CD4-positive, alpha-beta memory T cell (primary cell): ENCODE measurements around the gene APPBP2. TPM values are rescaled to one million over a fixed set of nuclear protein-coding genes. Genes with fewer than 3 reads are reported as not detected.

Experiments
- CTCF ChIA-PET: fragments of 350-600 bp; sonication (Branson Sonifier 250); formaldehyde crosslinking; loops from one replicate; lab custom pipeline; 2021; ENCODE audit warnings: inconsistent platforms; ENCODE audit not compliant: partially characterized antibody; lab: Charles Lee
- POLR2A ChIA-PET: fragments of 350-600 bp; sonication (Branson Sonifier 250); formaldehyde crosslinking; loops from one replicate; lab custom pipeline; 2021; ENCODE audit not compliant: partially characterized antibody; lab: Charles Lee
- DNase-seq, 5 donors: peaks; one replicate each; pipeline versions ENCODE4 v3.0.0 to v3.0.0-alpha.2; 2020 to 2022; ENCODE audit warnings: mixed read lengths in 1 of 5
- H3K27ac ChIP-seq: one replicate; pipeline ENCODE4 v1.7.0; 2013; ENCODE audit warnings: low read depth, low read length
- H3K27me3 ChIP-seq: 2 replicates; pipeline ENCODE4 v1.7.0; 2013; ENCODE audit warnings: mild to moderate bottlenecking, low read length, moderate library complexity; ENCODE audit not compliant: insufficient read depth
- H3K36me3 ChIP-seq: 2 replicates; pipeline ENCODE4 v1.7.0; 2013; ENCODE audit warnings: mild to moderate bottlenecking, low read length, moderate library complexity; ENCODE audit not compliant: insufficient read depth
- H3K4me1 ChIP-seq: 2 replicates; pipeline ENCODE4 v1.7.0; 2013; ENCODE audit warnings: mild to moderate bottlenecking, low read length, moderate library complexity; ENCODE audit not compliant: insufficient read depth
- H3K4me3 ChIP-seq, 2 donors: one replicate each; pipeline ENCODE4 v1.7.0; 2013; ENCODE audit warnings: low read length in 2 of 2, mild to moderate bottlenecking in 1 of 2
- H3K9me3 ChIP-seq, 2 donors: one replicate each; pipeline ENCODE4 v1.7.0; 2013; ENCODE audit warnings: low read length in 2 of 2, control low read depth in 1 of 2; ENCODE audit not compliant: control insufficient read depth in 1 of 2
- H3K27ac Mint-ChIP-seq, 7 donors: one replicate each; pipeline ENCODE4 v1.8.0; 2020 to 2021; ENCODE audit warnings: mixed read lengths in 7 of 7, mild to moderate bottlenecking in 6 of 7, inconsistent platforms in 3 of 7, moderate library complexity in 3 of 7
- H3K27me3 Mint-ChIP-seq, 2 donors: one replicate each; pipeline ENCODE4 v1.8.0; 2020 to 2021; ENCODE audit warnings: mixed read lengths in 2 of 2
- H3K36me3 Mint-ChIP-seq, 2 donors: one replicate each; pipeline ENCODE4 v1.8.0; 2020 to 2021; ENCODE audit warnings: mixed read lengths in 2 of 2, inconsistent platforms in 1 of 2, mild to moderate bottlenecking in 1 of 2
- H3K4me1 Mint-ChIP-seq, 4 donors: one replicate each; pipeline ENCODE4 v1.8.0; 2020 to 2021; ENCODE audit warnings: mixed read lengths in 4 of 4, mild to moderate bottlenecking in 1 of 4
- H3K4me3 Mint-ChIP-seq, 8 donors: one replicate each; pipeline ENCODE4 v1.8.0; 2020 to 2021; ENCODE audit warnings: mixed read lengths in 8 of 8, mild to moderate bottlenecking in 7 of 8, moderate library complexity in 6 of 8, inconsistent platforms in 3 of 8
- H3K9me3 Mint-ChIP-seq, 8 donors: one replicate each; pipeline ENCODE4 v1.8.0; 2020 to 2021; ENCODE audit warnings: mixed read lengths in 8 of 8, mild to moderate bottlenecking in 5 of 8, inconsistent platforms in 3 of 8, moderate library complexity in 1 of 8
- intact Hi-C: fragments of 100-400 bp; cut with micrococcal nuclease; formaldehyde crosslinking; loops from one replicate; pipeline ENCODE4 v1.15.1; 2023
- polyA plus RNA-seq, 2 donors: library from polyadenylated mRNA; unstranded; fragments of 300-500 nt; fragmentation: Illumina TruSeq; gene quantifications; one replicate each; pipeline ENCODE4 v1.2.3, GENCODE V29; 2021
- total RNA-seq, 2 experiments: library from RNA; stranded (reverse); gene quantifications; one replicate each; pipeline ENCODE4 v1.2.3, GENCODE V29; 2021

Gene APPBP2
- total and polyA plus RNA-seq, 4 experiments from 2014 or later = 23.9 to 50.8 (median 40.0) TPM

DNA sequence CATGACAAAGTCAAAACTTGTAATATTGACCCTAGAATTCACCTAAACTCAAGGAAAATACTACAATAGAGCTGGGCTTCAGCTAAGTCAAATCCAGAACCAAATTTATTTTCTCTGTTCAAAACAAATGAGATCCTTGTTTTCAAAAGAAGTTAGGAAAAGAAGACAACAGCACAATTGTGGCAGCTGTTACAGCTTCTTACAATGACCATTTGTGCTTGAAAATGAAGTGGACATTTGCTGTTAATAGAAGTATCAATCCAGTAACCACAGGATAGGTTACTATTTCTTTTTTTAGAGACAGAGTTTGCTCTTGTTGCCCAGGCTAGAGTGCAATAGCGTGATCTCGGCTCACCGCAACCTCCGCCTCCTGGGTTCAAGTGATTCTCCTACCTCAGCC is 44.4 kb downstream of the APPBP2 start:
- Mint-ChIP-seq H3K36me3 (peaks cover 7 to 24% of the 10 kb centered on the region in 2 donors), H3K27ac (no peak overlapping the region), H3K4me1 (peaks cover 0 to 4% (median 2%) of the 10 kb centered on the region in 4 donors), H3K4me3 (no peak overlapping the region), H3K27me3 (no peaks in the 10 kb centered on the region), H3K9me3 (peaks cover 0 to 4% (median 0%) of the 10 kb centered on the region in 8 donors)
- H3K4me3 ChIP-seq = no peak overlapping the region
- no peak overlapping the region for H3K27ac ChIP-seq
- ChIA-PET CTCF (no interaction called here), POLR2A (interaction anchor here (0.7 to 1.4 kb wide), 2 partner anchors 17 to 210 kb away, joined by 3 to 4 read pairs; no protein-coding TSS in a partner anchor)
- H3K4me1 ChIP-seq = no peaks in the 10 kb centered on the region
- H3K27me3 ChIP-seq = no peaks in the 10 kb centered on the region
- intact Hi-C loops = no loop called here
- H3K9me3 ChIP-seq = no peaks in the 10 kb centered on the region
- H3K36me3 ChIP-seq = no peaks in the 10 kb centered on the region
- no peak for DNase-seq

- peaks cover 5% of the 10 kb centered on the region for H3K36me3 ChIP-seq
- Mint-ChIP-seq H3K36me3 (peaks cover 39 to 42% of the 10 kb centered on the region in 2 donors), H3K4me3 (no peak overlapping the region), H3K9me3 (peaks cover 0 to 2% (median 0%) of the 10 kb centered on the region in 8 donors), H3K27ac (no peak overlapping the region), H3K27me3 (no peaks in the 10 kb centered on the region), H3K4me1 (peaks cover 0 to 6% (median 4%) of the 10 kb centered on the region in 4 donors)
- POLR2A ChIA-PET = no interaction called here
- CTCF ChIA-PET = no interaction called here
- intact Hi-C loops = no loop called here
- H3K27ac ChIP-seq = no peak overlapping the region
- no peak for DNase-seq
- no peaks in the 10 kb centered on the region for H3K9me3 ChIP-seq
- H3K27me3 ChIP-seq = no peaks in the 10 kb centered on the region
- H3K4me1 ChIP-seq = no peaks in the 10 kb centered on the region
- no peak overlapping the region for H3K4me3 ChIP-seq
Measured at GRCh38 chr17:60473788-60474187, 52.3 kb downstream of the APPBP2 start.

DNA sequence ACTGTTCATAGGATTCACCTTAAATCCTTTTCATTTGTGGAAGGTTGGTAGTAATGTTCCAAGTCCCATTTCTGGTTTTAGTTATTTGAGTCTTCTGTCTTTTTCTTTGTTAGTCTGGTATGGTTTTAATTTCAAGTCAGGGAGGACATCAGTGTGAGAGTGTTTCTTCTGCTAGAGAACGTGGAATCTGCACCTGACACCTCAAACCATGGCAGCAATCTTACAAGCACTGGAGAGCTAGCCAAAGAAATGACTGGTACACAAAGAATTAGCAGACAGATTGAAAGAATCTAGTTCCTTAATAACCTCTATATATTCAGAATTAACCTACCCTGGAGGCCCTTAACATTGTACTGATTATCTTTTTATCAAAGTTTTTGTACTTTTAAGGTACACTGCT is 53.6 kb downstream of the APPBP2 start:
- H3K4me1 ChIP-seq = no peaks in the 10 kb centered on the region
- CTCF ChIA-PET = no interaction called here
- no peak overlapping the region for H3K27ac ChIP-seq
- intact Hi-C loops = no loop called here
- peaks cover 5% of the 10 kb centered on the region for H3K36me3 ChIP-seq
- Mint-ChIP-seq H3K4me3 (no peak overlapping the region), H3K27me3 (no peaks in the 10 kb centered on the region), H3K4me1 (peaks cover 3 to 8% (median 4%) of the 10 kb centered on the region in 4 donors), H3K9me3 (peaks cover 0 to 2% (median 0%) of the 10 kb centered on the region in 8 donors), H3K36me3 (peaks cover 39 to 41% of the 10 kb centered on the region in 2 donors), H3K27ac (no peak overlapping the region)
- no peaks in the 10 kb centered on the region for H3K27me3 ChIP-seq
- no peak overlapping the region for H3K4me3 ChIP-seq
- no peaks in the 10 kb centered on the region for H3K9me3 ChIP-seq
- no peak for DNase-seq
- POLR2A ChIA-PET = no interaction called here

GRCh38 chr17:60471451-60471850 is 54.6 kb downstream of the APPBP2 start:
- Mint-ChIP-seq H3K9me3 (peaks cover 0 to 2% (median 0%) of the 10 kb centered on the region in 8 donors), H3K27ac (peak overlapping the region in 2 of 7 donors; percentile 12 to 83), H3K36me3 (peaks cover 36 to 39% of the 10 kb centered on the region in 2 donors), H3K4me3 (no peak overlapping the region), H3K4me1 (peaks cover 4 to 8% (median 5%) of the 10 kb centered on the region in 4 donors), H3K27me3 (no peaks in the 10 kb centered on the region)
- POLR2A ChIA-PET = no interaction called here
- DNase-seq = no peak
- CTCF ChIA-PET = no interaction called here
- Histone ChIP-seq H3K27ac (no peak overlapping the region), H3K4me3 (no peak overlapping the region), H3K27me3 (no peaks in the 10 kb centered on the region), H3K36me3 (peaks cover 5% of the 10 kb centered on the region), H3K4me1 (no peaks in the 10 kb centered on the region), H3K9me3 (no peaks in the 10 kb centered on the region)
- intact Hi-C loops = no loop called here

GRCh38 chr17:60468371-60468770 is 57.7 kb downstream of the APPBP2 start:
- peaks cover 4 to 8% (median 6%) of the 10 kb centered on the region in 4 donors for H3K4me1 Mint-ChIP-seq
- intact Hi-C loops = no loop called here
- ChIA-PET CTCF (no interaction called here), POLR2A (no interaction called here)
- peaks cover 40 to 57% of the 10 kb centered on the region in 2 donors for H3K36me3 Mint-ChIP-seq
- peaks cover 24% of the 10 kb centered on the region for H3K36me3 ChIP-seq
- no peak overlapping the region for H3K27ac Mint-ChIP-seq
- H3K9me3 ChIP-seq = no peaks in the 10 kb centered on the region
- H3K4me3 Mint-ChIP-seq = no peak overlapping the region
- H3K4me1 ChIP-seq = no peaks in the 10 kb centered on the region
- H3K9me3 Mint-ChIP-seq = peaks cover 0 to 2% (median 0%) of the 10 kb centered on the region in 8 donors
- H3K27me3 ChIP-seq = no peaks in the 10 kb centered on the region
- H3K27ac ChIP-seq = no peak overlapping the region
- DNase-seq = no peak
- no peak overlapping the region for H3K4me3 ChIP-seq
- H3K27me3 Mint-ChIP-seq = no peaks in the 10 kb centered on the region

DNA sequence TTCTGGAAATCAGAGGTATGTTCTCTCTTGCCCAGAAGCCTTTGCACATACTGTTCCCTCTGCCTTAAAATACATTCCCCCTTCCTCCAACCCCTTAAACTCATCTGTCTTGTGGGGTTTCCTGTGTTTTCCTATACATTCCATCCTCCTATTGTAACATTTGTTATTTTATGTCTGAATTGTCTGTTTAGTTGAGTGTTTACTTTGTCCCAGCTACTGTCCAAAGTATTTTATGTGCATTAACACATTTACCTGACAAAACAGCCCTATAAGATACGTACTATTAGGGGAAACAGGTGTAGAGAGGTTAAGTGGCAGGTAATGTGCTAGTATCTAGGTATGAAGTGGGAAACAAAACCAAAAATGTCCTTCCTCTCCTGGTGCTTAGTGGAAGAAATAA is 61.7 kb downstream of the APPBP2 start:
- H3K27me3 ChIP-seq = no peaks in the 10 kb centered on the region
- H3K9me3 Mint-ChIP-seq = no peaks in the 10 kb centered on the region
- H3K27ac ChIP-seq = no peak overlapping the region
- no peaks in the 10 kb centered on the region for H3K9me3 ChIP-seq
- no peaks in the 10 kb centered on the region for H3K27me3 Mint-ChIP-seq
- no peaks in the 10 kb centered on the region for H3K4me1 ChIP-seq
- H3K36me3 ChIP-seq = peaks cover 31% of the 10 kb centered on the region
- DNase-seq = no peak
- no peak overlapping the region for H3K4me3 Mint-ChIP-seq
- no peak overlapping the region for H3K4me3 ChIP-seq
- H3K27ac Mint-ChIP-seq = peak overlapping the region in 4 of 7 donors; percentile 3 to 79 (median 10)
- POLR2A ChIA-PET = interaction anchor here (1.0 kb wide), 1 partner anchor 17 kb away, joined by 3 read pairs; no protein-coding TSS in a partner anchor
- intact Hi-C loops = no loop called here
- H3K4me1 Mint-ChIP-seq = peaks cover 0 to 8% (median 2%) of the 10 kb centered on the region in 4 donors
- CTCF ChIA-PET = no interaction called here
- H3K36me3 Mint-ChIP-seq = peaks cover 17 to 49% of the 10 kb centered on the region in 2 donors

DNA sequence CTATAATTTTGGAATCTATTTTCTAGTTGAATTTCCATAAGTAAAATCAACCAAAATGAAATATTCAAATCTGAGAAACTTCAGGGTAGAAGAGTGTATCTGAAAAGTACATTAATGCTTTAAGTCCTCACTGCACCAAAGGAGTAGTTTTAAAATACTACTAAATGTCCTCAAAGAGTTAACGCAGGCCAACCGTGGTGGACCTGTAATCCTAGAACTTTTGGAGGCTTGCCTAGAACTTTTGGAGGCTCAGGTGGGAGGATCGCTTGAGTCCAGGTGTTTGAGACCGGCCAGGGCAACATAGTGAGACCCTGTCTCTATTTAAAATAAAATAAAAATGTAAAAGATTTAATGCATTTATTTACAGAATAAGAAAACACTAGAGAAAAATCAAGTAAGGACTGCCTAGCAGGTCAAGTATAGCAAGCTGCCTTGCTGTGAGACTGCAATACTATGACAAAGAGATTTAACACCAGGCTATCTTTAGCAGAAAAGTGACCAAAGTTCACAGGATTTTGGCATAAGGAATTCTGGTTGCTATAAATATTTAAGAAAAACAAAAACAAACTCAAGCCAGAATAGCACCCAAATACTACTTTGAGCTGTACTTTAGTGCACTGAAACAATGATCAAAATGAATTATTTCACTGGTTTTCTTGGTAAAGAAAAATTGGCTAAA is 62.7 kb downstream of the APPBP2 start:
- H3K27me3 Mint-ChIP-seq = no peaks in the 10 kb centered on the region
- DNase-seq = no peak
- Histone ChIP-seq H3K27ac (no peak overlapping the region), H3K27me3 (no peaks in the 10 kb centered on the region), H3K4me3 (no peak overlapping the region), H3K9me3 (no peaks in the 10 kb centered on the region), H3K4me1 (no peaks in the 10 kb centered on the region), H3K36me3 (peaks cover 34% of the 10 kb centered on the region)
- peaks cover 26 to 57% of the 10 kb centered on the region in 2 donors for H3K36me3 Mint-ChIP-seq
- intact Hi-C loops = no loop called here
- POLR2A ChIA-PET = no interaction called here
- no peaks in the 10 kb centered on the region for H3K9me3 Mint-ChIP-seq
- no peak overlapping the region for H3K4me3 Mint-ChIP-seq
- CTCF ChIA-PET = interaction anchor here (1.1 kb wide), 1 partner anchor 177 kb away, joined by 3 read pairs; no protein-coding TSS in a partner anchor
- H3K4me1 Mint-ChIP-seq = peaks cover 0 to 8% (median 2%) of the 10 kb centered on the region in 4 donors
- H3K27ac Mint-ChIP-seq = no peak overlapping the region
